ENCODE measurements around the gene MXRA8.

DNA sequence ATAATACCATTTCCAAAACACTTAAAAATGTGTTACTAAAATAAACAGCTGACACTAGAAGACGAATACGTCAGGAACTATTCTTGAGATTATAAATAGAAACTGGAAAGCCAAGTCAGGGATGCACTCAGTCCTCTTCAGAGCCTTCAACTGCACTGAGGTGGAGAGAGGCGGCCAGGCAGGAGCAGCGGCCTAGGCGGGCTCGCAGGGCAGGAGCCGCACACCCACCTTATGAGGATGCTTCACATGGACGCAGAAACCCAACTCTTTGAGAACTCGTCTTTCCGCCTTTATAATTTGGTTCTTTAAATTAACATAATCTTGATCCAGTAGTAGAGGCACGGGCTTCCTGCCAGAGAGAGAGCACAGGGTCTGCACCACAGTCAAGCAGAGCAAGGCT, 36.8 kb upstream of the MXRA8 start:
- TF ChIP-seq POLR2A (IDR thresholded peaks at IDR 0.05; ENCODE audit: low read length), result no peak
- no peak for TF ChIP-seq GATA1 (IDR thresholded peaks at IDR 0.05; ENCODE audit: low read depth, low read length)

Data from erythroblast (primary cell).